Neural cell (in vitro differentiated cells): ENCODE measurements around the gene SHMT1. TPM values are rescaled to one million over a fixed set of nuclear protein-coding genes. Genes with fewer than 3 reads are reported as not detected.
"Not testable (repeated sequence)": the region's sequence is repeated elsewhere in the genome, so short reads cannot be mapped to it uniquely, and the experiment has no call there.

ENCODE experiments used
- H2AFZ ChIP-seq: fragments of 200-600, 300-800 bp; sonication (generic), shearing (Covaris generic); 2 replicates; pipeline ENCODE4 v1.6.0; 2014; ENCODE audit warnings: low read depth, mild to moderate bottlenecking, antibody characterized with exemption, low read length, moderate library complexity
- H3F3A ChIP-seq: fragments of 200-600 bp; shearing (Covaris generic); 2 replicates; pipeline ENCODE4 v1.6.1; 2016; ENCODE audit warnings: mild to moderate bottlenecking, moderate library complexity, mixed read lengths, antibody characterized with exemption, low read length; ENCODE audit not compliant: insufficient read depth, poor library complexity, severe bottlenecking
- H3K27ac ChIP-seq: fragments of 200-600, 300-800 bp; sonication (generic), shearing (Covaris generic); 2 replicates; pipeline ENCODE4 v1.5.1; 2014; ENCODE audit warnings: mild to moderate bottlenecking, low read length, moderate library complexity
- H3K27me3 ChIP-seq: fragments of 300-800, 200-600 bp; sonication (generic), shearing (Covaris generic); 2 replicates; pipeline ENCODE4 v1.6.0; 2014; ENCODE audit warnings: mild to moderate bottlenecking, low read depth, low read length, moderate library complexity; ENCODE audit not compliant: insufficient read depth
- H3K36me3 ChIP-seq: fragments of 300-800, 200-600 bp; sonication (generic), shearing (Covaris generic); 2 replicates; pipeline ENCODE4 v1.5.1; 2014; ENCODE audit warnings: mild to moderate bottlenecking, antibody characterized with exemption, low read length, moderate library complexity; ENCODE audit not compliant: insufficient read depth
- H3K4me2 ChIP-seq: fragments of 300-800, 200-600 bp; sonication (generic), shearing (Covaris generic); 2 replicates; pipeline ENCODE4 v1.6.0; 2014; ENCODE audit warnings: mild to moderate bottlenecking, low read length
- H3K4me3 ChIP-seq: fragments of 300-800, 200-600 bp; sonication (generic), shearing (Covaris generic); 2 replicates; pipeline ENCODE4 v1.5.1; 2014; ENCODE audit warnings: mild to moderate bottlenecking, low read length, moderate library complexity
- H3K79me2 ChIP-seq: fragments of 200-600 bp; shearing (Covaris generic); replicated peaks from 2 replicates; pipeline ENCODE4 v1.6.0; 2014; ENCODE audit warnings: mild to moderate bottlenecking, low read length, moderate library complexity; ENCODE audit not compliant: insufficient read depth
- H3K9ac ChIP-seq: fragments of 300-800, 200-600 bp; sonication (generic), shearing (Covaris generic); 2 replicates; pipeline ENCODE4 v1.6.1; 2016; ENCODE audit warnings: mild to moderate bottlenecking, low read length, mixed read lengths
- H3K9me2 ChIP-seq: fragments of 200-600 bp; shearing (Covaris generic); 2 replicates; pipeline ENCODE4 v1.6.1; 2016; ENCODE audit warnings: mild to moderate bottlenecking, low read length, mixed read lengths; ENCODE audit not compliant: insufficient read depth
- H3K9me3 ChIP-seq: fragments of 200-600, 300-800 bp; sonication (generic), shearing (Covaris generic); 2 replicates; pipeline ENCODE4 v1.6.1; 2016; ENCODE audit warnings: mild to moderate bottlenecking, mixed run types, low read length, moderate library complexity, mixed read lengths
- H4K20me1 ChIP-seq: fragments of 200-600 bp; shearing (Covaris generic); 2 replicates; pipeline ENCODE4 v1.6.1; 2016; ENCODE audit warnings: mild to moderate bottlenecking, mixed run types; ENCODE audit not compliant: insufficient read depth
- CTCF ChIP-seq: fragments of 450-650 bp; IDR thresholded peaks from 2 replicates; pipeline ENCODE4 v1.5.1; 2014; ENCODE audit warnings: antibody characterized with exemption, mild to moderate bottlenecking, moderate library complexity; ENCODE audit not compliant: poor library complexity, severe bottlenecking
- EP300 ChIP-seq: fragments of 450-650 bp; conservative IDR thresholded peaks from 2 replicates; pipeline ENCODE4 v1.6.1; 2014; ENCODE audit warnings: antibody characterized with exemption, mild to moderate bottlenecking, moderate library complexity; ENCODE audit not compliant: poor library complexity, severe bottlenecking
- EZH2 ChIP-seq: fragments of 200-600, 300-800 bp; shearing (Covaris generic), sonication (generic); IDR thresholded peaks from 2 replicates; pipeline ENCODE4 v1.6.1; 2014; ENCODE audit warnings: antibody characterized with exemption, low read length, borderline replicate concordance, mild to moderate bottlenecking; ENCODE audit not compliant: insufficient read depth, poor library complexity, severe bottlenecking
- MXI1 ChIP-seq: fragments of 450-650 bp; conservative IDR thresholded peaks from 2 replicates; pipeline ENCODE4 v1.6.1; 2014; ENCODE audit warnings: antibody characterized with exemption, mild to moderate bottlenecking; ENCODE audit not compliant: poor library complexity, severe bottlenecking
- POLR2AphosphoS5 ChIP-seq: IDR thresholded peaks from 2 replicates; pipeline ENCODE4 v1.6.1; 2012
- RAD21 ChIP-seq: fragments of 450-650 bp; conservative IDR thresholded peaks from 2 replicates; pipeline ENCODE4 v1.6.1; 2014; ENCODE audit warnings: antibody characterized with exemption, mild to moderate bottlenecking, moderate library complexity
- SMC3 ChIP-seq: fragments of 450-650 bp; conservative IDR thresholded peaks from 2 replicates; pipeline ENCODE4 v1.6.1; 2014; ENCODE audit warnings: antibody characterized with exemption, mild to moderate bottlenecking, moderate library complexity; ENCODE audit not compliant: poor library complexity
- TAF1 ChIP-seq: IDR thresholded peaks from 2 replicates; pipeline ENCODE4 v1.6.1; 2012; ENCODE audit warnings: low read depth
- polyA plus RNA-seq: library from polyadenylated mRNA; depleted of rRNA; stranded (reverse); fragments of >200 nt; gene quantifications from 2 replicates; pipeline ENCODE4 v1.2.3, GENCODE V29; 2014
- TF ChIP-seq, protein P1 (sequence below): IDR thresholded peaks from 2 replicates; pipeline ENCODE4 v1.6.1; 2012; ENCODE audit warnings: borderline replicate concordance

Gene SHMT1
- polyA plus RNA-seq, 1 donor from 2014 or later = 4.5 TPM

DNA sequence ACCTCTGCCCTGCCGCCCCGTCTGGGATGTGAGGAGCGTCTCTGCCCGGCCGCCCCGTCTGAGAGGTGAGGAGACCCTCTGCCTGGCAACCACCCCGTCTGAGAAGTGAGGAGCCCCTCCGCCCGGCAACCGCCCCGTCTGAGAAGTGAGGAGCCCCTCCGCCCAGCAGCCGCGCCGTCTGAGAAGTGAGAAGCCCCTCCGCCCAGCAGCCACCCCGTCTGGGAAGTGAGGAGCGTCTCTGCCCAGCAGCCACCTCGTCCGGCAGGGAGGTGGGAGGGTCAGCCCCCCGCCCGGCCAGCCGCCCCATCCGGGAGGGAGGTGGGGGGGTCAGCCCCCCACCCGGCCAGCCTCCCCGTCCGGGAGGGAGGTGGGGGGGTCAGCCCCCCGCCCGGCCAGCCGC, 65.3 kb downstream of the SHMT1 start:
- not testable (repeated sequence) for H3K9ac ChIP-seq, H3F3A ChIP-seq, H2AFZ ChIP-seq, H3K4me3 ChIP-seq, H3K4me2 ChIP-seq, H3K27me3 ChIP-seq, H3K36me3 ChIP-seq, H3K27ac ChIP-seq, H3K9me2 ChIP-seq, H3K9me3 ChIP-seq, H4K20me1 ChIP-seq, H3K79me2 ChIP-seq

DNA sequence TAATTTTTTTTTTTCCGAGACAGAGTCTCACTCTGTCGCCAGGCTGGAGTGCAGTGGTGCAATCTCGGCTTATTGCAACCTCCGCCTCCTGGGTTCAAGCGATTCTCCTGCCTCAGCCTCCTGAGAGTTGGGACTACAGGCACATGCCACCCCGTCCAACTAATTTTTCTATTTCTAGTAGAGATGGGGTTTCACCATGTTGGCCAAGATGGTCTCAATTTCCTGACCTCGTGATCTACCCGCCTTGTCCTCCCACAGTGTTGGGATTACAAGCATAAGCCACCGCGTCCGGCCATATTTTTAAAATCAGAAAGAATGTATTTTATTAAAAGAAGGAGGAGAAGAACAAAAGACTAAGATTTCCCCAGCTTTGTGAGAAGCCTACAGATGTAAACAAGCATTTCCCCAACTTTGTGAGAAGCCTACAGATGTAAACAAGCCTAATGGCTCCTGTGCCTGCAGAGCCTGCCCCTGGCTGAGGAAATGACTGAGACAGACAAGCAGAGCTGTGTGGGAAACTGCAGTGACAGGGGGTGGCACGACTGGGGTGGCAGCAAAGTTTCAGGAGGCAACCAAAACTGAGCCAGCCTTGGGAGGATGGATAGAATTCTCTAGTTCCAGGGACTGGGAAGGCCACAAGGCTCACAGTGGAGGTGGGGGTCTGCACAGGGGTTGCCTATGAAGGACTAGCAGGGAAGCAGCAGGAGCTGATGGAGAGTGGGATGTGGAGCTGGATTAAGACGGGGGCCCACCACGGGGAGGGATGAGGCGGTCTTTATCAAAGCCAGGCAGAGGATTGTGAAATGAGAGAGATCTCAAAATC, 71.4 kb downstream of the SHMT1 start:
- Histone ChIP-seq H3K9ac (no peak overlapping the region), H3K79me2 (no peaks in the 10 kb centered on the region), H3F3A (no peaks in the 10 kb centered on the region), H3K4me2 (no peak overlapping the region), H3K36me3 (peaks cover 3% of the 10 kb centered on the region), H3K4me3 (no peak overlapping the region), H3K27me3 (no peaks in the 10 kb centered on the region), H2AFZ (no peak overlapping the region), H3K9me2 (no peaks in the 10 kb centered on the region), H3K27ac (no peak overlapping the region), H3K9me3 (no peaks in the 10 kb centered on the region), H4K20me1 (no peaks in the 10 kb centered on the region)
- no peak for TF ChIP-seq EP300
- TF ChIP-seq, protein P1, sequence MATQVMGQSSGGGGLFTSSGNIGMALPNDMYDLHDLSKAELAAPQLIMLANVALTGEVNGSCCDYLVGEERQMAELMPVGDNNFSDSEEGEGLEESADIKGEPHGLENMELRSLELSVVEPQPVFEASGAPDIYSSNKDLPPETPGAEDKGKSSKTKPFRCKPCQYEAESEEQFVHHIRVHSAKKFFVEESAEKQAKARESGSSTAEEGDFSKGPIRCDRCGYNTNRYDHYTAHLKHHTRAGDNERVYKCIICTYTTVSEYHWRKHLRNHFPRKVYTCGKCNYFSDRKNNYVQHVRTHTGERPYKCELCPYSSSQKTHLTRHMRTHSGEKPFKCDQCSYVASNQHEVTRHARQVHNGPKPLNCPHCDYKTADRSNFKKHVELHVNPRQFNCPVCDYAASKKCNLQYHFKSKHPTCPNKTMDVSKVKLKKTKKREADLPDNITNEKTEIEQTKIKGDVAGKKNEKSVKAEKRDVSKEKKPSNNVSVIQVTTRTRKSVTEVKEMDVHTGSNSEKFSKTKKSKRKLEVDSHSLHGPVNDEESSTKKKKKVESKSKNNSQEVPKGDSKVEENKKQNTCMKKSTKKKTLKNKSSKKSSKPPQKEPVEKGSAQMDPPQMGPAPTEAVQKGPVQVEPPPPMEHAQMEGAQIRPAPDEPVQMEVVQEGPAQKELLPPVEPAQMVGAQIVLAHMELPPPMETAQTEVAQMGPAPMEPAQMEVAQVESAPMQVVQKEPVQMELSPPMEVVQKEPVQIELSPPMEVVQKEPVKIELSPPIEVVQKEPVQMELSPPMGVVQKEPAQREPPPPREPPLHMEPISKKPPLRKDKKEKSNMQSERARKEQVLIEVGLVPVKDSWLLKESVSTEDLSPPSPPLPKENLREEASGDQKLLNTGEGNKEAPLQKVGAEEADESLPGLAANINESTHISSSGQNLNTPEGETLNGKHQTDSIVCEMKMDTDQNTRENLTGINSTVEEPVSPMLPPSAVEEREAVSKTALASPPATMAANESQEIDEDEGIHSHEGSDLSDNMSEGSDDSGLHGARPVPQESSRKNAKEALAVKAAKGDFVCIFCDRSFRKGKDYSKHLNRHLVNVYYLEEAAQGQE = no peak
- no peak for TF ChIP-seq RAD21
- TF ChIP-seq EZH2 = no peak
- TF ChIP-seq POLR2AphosphoS5 = no peak
- no peak for TF ChIP-seq SMC3
- no peak for TF ChIP-seq CTCF
- TF ChIP-seq TAF1 = no peak
- no peak for TF ChIP-seq MXI1
